Uterus (tissue), 4 donors: ENCODE measurements around the gene FGFR4. TPM values are rescaled to one million over a fixed set of nuclear protein-coding genes. Genes with fewer than 3 reads are reported as not detected.

ENCODE experiments used
- DNase-seq, 2 donors: peaks; one replicate each; pipeline ENCODE4 v3.0.0-alpha.2; 2019 to 2020
- H3K27ac ChIP-seq, 2 donors: fragments of 200-600 bp; sonication (generic); 1 replicate in 1 of 2; 2 replicates in 1 of 2; pipeline ENCODE4 v1.5.1; 2016 to 2018
- H3K27me3 ChIP-seq, 2 donors: fragments of 200-600 bp; sonication (generic); one replicate each; pipeline ENCODE4 v1.5.1; 2018 to 2019; ENCODE audit warnings: control low read depth in 1 of 2
- H3K36me3 ChIP-seq, 2 donors: fragments of 200-600 bp; sonication (generic); one replicate each; pipeline ENCODE4 v1.5.1; 2019; ENCODE audit warnings: control low read depth in 1 of 2
- H3K4me1 ChIP-seq, 2 donors: fragments of 200-600 bp; sonication (generic); one replicate each; pipeline ENCODE4 v1.5.1; 2018 to 2019; ENCODE audit warnings: control low read depth in 1 of 2
- H3K4me3 ChIP-seq, 2 donors: fragments of 200-600 bp; sonication (generic); 1 replicate in 1 of 2; 2 replicates in 1 of 2; pipeline ENCODE4 v1.5.1; 2018 to 2019; ENCODE audit warnings: mild to moderate bottlenecking in 1 of 2
- H3K9me3 ChIP-seq, 2 donors: fragments of 200-600 bp; sonication (generic); one replicate each; pipeline ENCODE4 v1.5.1; 2019; ENCODE audit warnings: control low read depth in 1 of 2
- CTCF ChIP-seq, 4 experiments: fragments of 200-600 bp in 2 of 4; fragments of 450-650 bp in 2 of 4; sonication (generic) in 2 of 4; IDR thresholded peaks; one replicate each; pipeline ENCODE4 v1.5.1; 2016 to 2019; ENCODE audit warnings: antibody characterized with exemption in 4 of 4, mild to moderate bottlenecking in 2 of 4, moderate library complexity in 1 of 4
- POLR2A ChIP-seq, 2 donors: fragments of 450-650 bp; IDR thresholded peaks; one replicate each; pipeline ENCODE4 v1.6.1; 2016; ENCODE audit warnings: antibody characterized with exemption in 2 of 2, mild to moderate bottlenecking in 1 of 2, moderate library complexity in 1 of 2
- intact Hi-C: fragments of 100-400 bp; cut with DNase I; formaldehyde crosslinking; loops from one replicate; pipeline ENCODE4 v1.15.1; 2023; ENCODE audit warnings: low total_unique reads
- total RNA-seq, 4 donors: library from RNA; depleted of rRNA in 3 of 4; stranded (reverse); fragments of >200 nt in 3 of 4; gene quantifications; one replicate each; pipeline versions ENCODE4 v1.1.0 to v1.2.4, GENCODE V29; 2014 to 2023
- donor health status: DM: yes; HTN: yes; CAD: no.

Gene FGFR4
- total RNA-seq, 4 donors from 2014 or later = under 0.01 to 18.8 (median 1.5) TPM

GRCh38 chr5:177116631-177117373 lies 30.1 kb downstream of the FGFR4 start:
- no peaks in the 10 kb centered on the region for H3K9me3 ChIP-seq
- peak in 1 of 4 experiments; percentile 8 for TF ChIP-seq CTCF (IDR thresholded peaks at IDR 0.05)
- TF ChIP-seq POLR2A (IDR thresholded peaks at IDR 0.05) = peak in 1 of 2 donors; percentile 39
- DNase-seq = peak; percentile 85 to 91
- H3K27me3 ChIP-seq = no peaks in the 10 kb centered on the region
- peak overlapping the region; percentile 65 to 72 for H3K27ac ChIP-seq
- peak overlapping the region; percentile 18 to 19 for H3K4me3 ChIP-seq
- H3K36me3 ChIP-seq = no peaks in the 10 kb centered on the region
- H3K4me1 ChIP-seq = no peaks in the 10 kb centered on the region
- intact Hi-C loops = loop anchor here (10.0 kb wide), 1 partner anchor 188 kb away; the partner anchor contains the start of genes PRELID1 and RAB24

GRCh38 chr5:177117441-177118045 lies 30.8 kb downstream of the FGFR4 start:
- H3K9me3 ChIP-seq = no peaks in the 10 kb centered on the region
- no peaks in the 10 kb centered on the region for H3K4me1 ChIP-seq
- H3K27ac ChIP-seq = peak overlapping the region in 1 of 2 donors; percentile 65
- DNase-seq = no peak
- TF ChIP-seq CTCF (IDR thresholded peaks at IDR 0.05) (no peak), POLR2A (IDR thresholded peaks at IDR 0.05) (no peak)
- no peaks in the 10 kb centered on the region for H3K36me3 ChIP-seq
- intact Hi-C loops = loop anchor here (10.0 kb wide), 1 partner anchor 187 kb away; the partner anchor contains the start of genes PRELID1 and RAB24
- H3K4me3 ChIP-seq = no peak overlapping the region
- no peaks in the 10 kb centered on the region for H3K27me3 ChIP-seq

- Histone ChIP-seq H3K4me3 (no peak overlapping the region), H3K9me3 (no peaks in the 10 kb centered on the region), H3K36me3 (no peaks in the 10 kb centered on the region), H3K27ac (no peak overlapping the region), H3K27me3 (no peaks in the 10 kb centered on the region), H3K4me1 (no peaks in the 10 kb centered on the region)
- TF ChIP-seq POLR2A (IDR thresholded peaks at IDR 0.05) (no peak), CTCF (IDR thresholded peaks at IDR 0.05) (no peak)
- no peak for DNase-seq
- intact Hi-C loops = no loop called here
Measured at GRCh38 chr5:177122566-177122965, 35.9 kb downstream of the FGFR4 start.

GRCh38 chr5:177123789-177124485 lies 37.2 kb downstream of the FGFR4 start:
- no peaks in the 10 kb centered on the region for H3K27me3 ChIP-seq
- intact Hi-C loops = no loop called here
- no peak overlapping the region for H3K27ac ChIP-seq
- no peaks in the 10 kb centered on the region for H3K36me3 ChIP-seq
- TF ChIP-seq CTCF (IDR thresholded peaks at IDR 0.05) = no peak
- TF ChIP-seq POLR2A (IDR thresholded peaks at IDR 0.05) = no peak
- DNase-seq = no peak
- H3K9me3 ChIP-seq = no peaks in the 10 kb centered on the region
- no peaks in the 10 kb centered on the region for H3K4me1 ChIP-seq
- no peak overlapping the region for H3K4me3 ChIP-seq
